ENCODE results near the gene DPH1.

- TF ChIP-seq, protein P1, sequence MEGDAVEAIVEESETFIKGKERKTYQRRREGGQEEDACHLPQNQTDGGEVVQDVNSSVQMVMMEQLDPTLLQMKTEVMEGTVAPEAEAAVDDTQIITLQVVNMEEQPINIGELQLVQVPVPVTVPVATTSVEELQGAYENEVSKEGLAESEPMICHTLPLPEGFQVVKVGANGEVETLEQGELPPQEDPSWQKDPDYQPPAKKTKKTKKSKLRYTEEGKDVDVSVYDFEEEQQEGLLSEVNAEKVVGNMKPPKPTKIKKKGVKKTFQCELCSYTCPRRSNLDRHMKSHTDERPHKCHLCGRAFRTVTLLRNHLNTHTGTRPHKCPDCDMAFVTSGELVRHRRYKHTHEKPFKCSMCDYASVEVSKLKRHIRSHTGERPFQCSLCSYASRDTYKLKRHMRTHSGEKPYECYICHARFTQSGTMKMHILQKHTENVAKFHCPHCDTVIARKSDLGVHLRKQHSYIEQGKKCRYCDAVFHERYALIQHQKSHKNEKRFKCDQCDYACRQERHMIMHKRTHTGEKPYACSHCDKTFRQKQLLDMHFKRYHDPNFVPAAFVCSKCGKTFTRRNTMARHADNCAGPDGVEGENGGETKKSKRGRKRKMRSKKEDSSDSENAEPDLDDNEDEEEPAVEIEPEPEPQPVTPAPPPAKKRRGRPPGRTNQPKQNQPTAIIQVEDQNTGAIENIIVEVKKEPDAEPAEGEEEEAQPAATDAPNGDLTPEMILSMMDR (conservative IDR thresholded peaks at IDR 0.05; ENCODE audit: low read length), result no peak
- TF ChIP-seq EZH2phosphoT487 (IDR thresholded peaks at IDR 0.05; ENCODE audit: borderline replicate concordance), result no peak
These were observed 6.7 kb upstream of the DPH1 start for GRCh38 chr17:2023256-2023655.
